Measurements from ENCODE around the gene SLC22A6. TPM values are rescaled to one million over a fixed set of nuclear protein-coding genes. Genes with fewer than 3 reads are reported as not detected.

The SLC22A6 gene
- total RNA-seq, 2 donors from 2014 or later = not detected

DNA sequence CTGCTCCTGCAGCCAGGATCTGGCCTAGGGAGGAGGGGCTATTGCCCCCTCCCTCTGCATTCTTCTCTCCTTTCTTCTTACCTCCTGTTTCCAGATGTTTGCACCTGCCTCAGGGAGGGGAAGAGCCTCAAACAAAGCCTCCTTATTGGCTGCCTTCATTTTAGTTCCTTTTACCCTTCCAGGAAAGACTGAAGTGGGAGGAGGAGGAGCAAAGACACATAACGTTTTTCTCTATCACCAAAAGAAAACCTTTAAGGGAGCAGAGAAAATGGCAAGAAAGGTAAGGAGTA lies 50.3 kb downstream of the SLC22A6 start:
- H3K9me3 ChIP-seq = no peaks in the 10 kb centered on the region
- TF ChIP-seq, protein P1, sequence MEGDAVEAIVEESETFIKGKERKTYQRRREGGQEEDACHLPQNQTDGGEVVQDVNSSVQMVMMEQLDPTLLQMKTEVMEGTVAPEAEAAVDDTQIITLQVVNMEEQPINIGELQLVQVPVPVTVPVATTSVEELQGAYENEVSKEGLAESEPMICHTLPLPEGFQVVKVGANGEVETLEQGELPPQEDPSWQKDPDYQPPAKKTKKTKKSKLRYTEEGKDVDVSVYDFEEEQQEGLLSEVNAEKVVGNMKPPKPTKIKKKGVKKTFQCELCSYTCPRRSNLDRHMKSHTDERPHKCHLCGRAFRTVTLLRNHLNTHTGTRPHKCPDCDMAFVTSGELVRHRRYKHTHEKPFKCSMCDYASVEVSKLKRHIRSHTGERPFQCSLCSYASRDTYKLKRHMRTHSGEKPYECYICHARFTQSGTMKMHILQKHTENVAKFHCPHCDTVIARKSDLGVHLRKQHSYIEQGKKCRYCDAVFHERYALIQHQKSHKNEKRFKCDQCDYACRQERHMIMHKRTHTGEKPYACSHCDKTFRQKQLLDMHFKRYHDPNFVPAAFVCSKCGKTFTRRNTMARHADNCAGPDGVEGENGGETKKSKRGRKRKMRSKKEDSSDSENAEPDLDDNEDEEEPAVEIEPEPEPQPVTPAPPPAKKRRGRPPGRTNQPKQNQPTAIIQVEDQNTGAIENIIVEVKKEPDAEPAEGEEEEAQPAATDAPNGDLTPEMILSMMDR (IDR thresholded peaks at IDR 0.05) = no peak
- TF ChIP-seq POLR2AphosphoS5 (IDR thresholded peaks at IDR 0.05) = no peak
- TF ChIP-seq POLR2A (IDR thresholded peaks at IDR 0.05) = no peak
- DNase-seq (ENCODE audit: low spot score) = no peak
- H3K27me3 ChIP-seq (replicated peaks; ENCODE audit: insufficient read depth) = no peaks in the 10 kb centered on the region
- no peaks in the 10 kb centered on the region for H3K36me3 ChIP-seq
- peaks cover 9% of the 10 kb centered on the region for H3K4me1 ChIP-seq (replicated peaks)
- WGBS = 32% methylated on average over 1 of the region's 1 CpG
- H3K27ac ChIP-seq = no peak overlapping the region
- intact Hi-C loops (cut with DNase I) = no loop called here
- no peak overlapping the region for H3K4me3 ChIP-seq

DNA sequence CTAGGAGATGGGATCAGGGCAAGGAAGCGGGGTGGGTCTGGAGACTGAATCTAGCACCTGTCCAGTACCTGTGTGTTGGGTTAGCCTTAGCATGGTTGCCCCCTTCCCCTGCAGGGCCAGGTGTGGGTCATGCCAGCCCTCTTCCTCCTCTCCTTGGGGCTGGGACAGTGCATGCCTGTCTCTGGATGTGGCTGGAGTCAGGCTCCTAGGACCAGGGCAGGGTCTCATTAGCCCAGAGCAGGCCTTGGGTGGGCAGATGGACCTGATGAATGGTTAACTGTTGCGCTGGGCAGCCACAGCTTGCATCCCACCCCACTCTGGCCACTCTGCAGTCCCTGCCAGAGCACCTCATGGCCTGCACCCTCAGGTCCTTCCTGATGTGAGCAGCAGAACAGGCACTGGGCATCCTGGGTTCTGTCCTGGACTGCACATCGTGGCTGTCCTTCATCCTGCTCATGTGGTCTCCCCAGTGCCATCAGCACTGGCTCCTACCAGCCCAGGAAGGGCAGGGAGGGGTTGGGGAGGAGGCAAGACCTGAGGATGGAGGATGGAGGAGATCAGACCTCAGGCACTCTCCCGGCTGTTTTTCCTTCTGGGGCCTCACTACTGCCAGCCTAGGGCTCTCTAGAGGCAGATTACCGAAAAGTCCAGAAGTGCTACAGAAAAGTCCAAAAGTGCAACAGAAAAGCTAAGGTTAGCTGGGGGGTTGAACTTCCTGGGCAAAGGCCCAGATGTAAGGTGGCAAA lies 50.8 kb downstream of the SLC22A6 start:
- Histone ChIP-seq H3K36me3 (no peaks in the 10 kb centered on the region), H3K9me3 (no peaks in the 10 kb centered on the region), H3K27ac (no peak overlapping the region), H3K27me3 (replicated peaks; ENCODE audit: insufficient read depth) (no peaks in the 10 kb centered on the region), H3K4me1 (replicated peaks) (peaks cover 9% of the 10 kb centered on the region), H3K4me3 (no peak overlapping the region)
- DNase-seq (ENCODE audit: low spot score) = no peak
- no peak for TF ChIP-seq POLR2AphosphoS5 (IDR thresholded peaks at IDR 0.05)
- TF ChIP-seq, protein P1 (IDR thresholded peaks at IDR 0.05) = no peak
- no peak for TF ChIP-seq POLR2A (IDR thresholded peaks at IDR 0.05)
- intact Hi-C loops (cut with DNase I) = no loop called here
- WGBS = 93% methylated on average over 4 of the region's 5 CpGs

DNA sequence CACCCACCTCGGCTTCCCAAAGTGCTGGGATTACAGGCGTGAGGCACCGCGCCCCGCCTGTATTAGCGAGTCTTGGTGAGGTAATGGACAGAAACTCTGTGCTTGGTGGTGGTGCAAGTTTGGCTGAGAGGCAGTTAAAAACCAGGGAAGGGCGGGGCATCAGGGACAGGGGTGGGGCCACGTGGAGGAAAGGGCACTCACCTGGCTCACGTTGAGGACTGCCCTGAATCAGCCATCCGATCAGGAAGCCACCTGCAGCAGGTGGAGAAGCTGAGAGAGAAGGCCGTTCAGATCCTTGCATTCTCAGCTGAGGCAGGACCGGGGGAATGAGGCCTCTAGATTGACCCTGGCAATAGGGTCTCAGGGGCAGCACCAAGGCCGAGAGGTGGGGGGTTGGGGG lies 51.5 kb downstream of the SLC22A6 start:
- no peaks in the 10 kb centered on the region for H3K9me3 ChIP-seq
- H3K27me3 ChIP-seq (replicated peaks; ENCODE audit: insufficient read depth) = no peaks in the 10 kb centered on the region
- H3K4me1 ChIP-seq (replicated peaks) = peaks cover 5% of the 10 kb centered on the region
- no peaks in the 10 kb centered on the region for H3K36me3 ChIP-seq
- TF ChIP-seq POLR2A (IDR thresholded peaks at IDR 0.05) (no peak), POLR2AphosphoS5 (IDR thresholded peaks at IDR 0.05) (no peak)
- TF ChIP-seq, protein P1 (IDR thresholded peaks at IDR 0.05) = no peak
- WGBS = 81% methylated on average over 13 of the region's 13 CpGs
- no peak for DNase-seq (ENCODE audit: low spot score)
- no peak overlapping the region for H3K4me3 ChIP-seq
- no peak overlapping the region for H3K27ac ChIP-seq
- intact Hi-C loops (cut with DNase I) = no loop called here

DNA sequence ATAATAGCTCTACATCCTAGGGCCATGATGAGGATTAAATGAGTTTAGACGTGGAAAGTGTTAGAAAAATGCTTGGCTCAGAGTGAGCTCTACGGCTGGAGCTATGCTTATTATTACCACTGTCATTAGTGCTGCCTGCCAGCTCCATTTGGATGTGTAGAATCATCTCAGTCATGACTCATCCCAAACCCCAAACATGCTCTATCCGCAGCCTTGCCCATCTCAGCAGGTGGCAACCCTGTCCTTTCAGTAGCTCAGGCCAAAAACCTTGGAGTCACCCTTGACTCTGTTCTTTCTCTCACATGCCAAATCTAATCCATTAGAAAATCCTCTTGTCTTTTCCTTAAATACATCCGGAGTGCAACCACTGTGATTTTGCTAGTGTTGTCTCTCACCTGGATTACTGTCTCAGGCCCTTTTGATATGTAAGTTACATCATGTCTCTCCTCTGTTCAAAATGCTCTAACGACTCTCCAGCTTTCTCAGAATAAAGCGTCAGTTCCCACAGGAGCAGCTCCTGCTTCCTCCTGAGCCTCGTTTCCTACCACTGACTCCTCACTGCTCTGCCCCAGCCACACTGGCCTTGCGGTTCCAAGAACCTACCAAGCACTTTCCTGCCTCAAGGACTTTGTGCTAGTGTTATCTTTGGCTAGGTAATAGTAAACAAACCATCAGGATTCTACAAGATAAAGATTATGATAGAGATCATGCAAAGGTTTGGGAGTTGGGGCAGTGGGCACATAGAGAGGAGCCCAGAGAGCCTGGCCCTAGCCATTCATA lies 53.1 kb downstream of the SLC22A6 start:
- no peaks in the 10 kb centered on the region for H3K9me3 ChIP-seq
- no peaks in the 10 kb centered on the region for H3K36me3 ChIP-seq
- DNase-seq (ENCODE audit: low spot score) = no peak
- 73% methylated on average over 8 of the region's 8 CpGs for WGBS
- intact Hi-C loops (cut with DNase I) = no loop called here
- no peaks in the 10 kb centered on the region for H3K27me3 ChIP-seq (replicated peaks; ENCODE audit: insufficient read depth)
- TF ChIP-seq, protein P1 (IDR thresholded peaks at IDR 0.05) = no peak
- TF ChIP-seq POLR2A (IDR thresholded peaks at IDR 0.05) (no peak), POLR2AphosphoS5 (IDR thresholded peaks at IDR 0.05) (no peak)
- peaks cover 3% of the 10 kb centered on the region for H3K4me1 ChIP-seq (replicated peaks)
- H3K27ac ChIP-seq = no peak overlapping the region
- H3K4me3 ChIP-seq = no peak overlapping the region

DNA sequence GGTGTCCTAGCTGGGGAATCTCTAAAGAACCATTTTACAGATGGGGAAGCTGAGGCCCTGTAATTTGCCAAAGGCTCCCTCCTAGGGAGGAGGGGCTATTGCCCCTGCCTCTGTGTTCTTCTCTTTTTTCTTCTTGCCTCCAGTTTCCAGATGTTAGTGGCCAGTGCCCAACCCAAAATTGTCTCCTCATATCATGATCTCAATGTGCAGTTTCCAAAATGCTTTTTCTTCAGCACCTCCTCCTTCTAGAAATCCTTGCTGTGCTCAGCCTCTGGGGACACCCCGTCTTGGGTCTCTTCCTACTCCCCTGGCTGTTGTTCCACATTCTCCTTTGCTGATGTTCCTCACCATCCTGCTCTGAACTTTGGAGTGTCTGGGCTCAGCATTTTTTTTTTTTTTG lies 54.1 kb downstream of the SLC22A6 start:
- TF ChIP-seq POLR2A (IDR thresholded peaks at IDR 0.05) (no peak), POLR2AphosphoS5 (IDR thresholded peaks at IDR 0.05) (no peak)
- TF ChIP-seq, protein P1 (IDR thresholded peaks at IDR 0.05) = no peak
- no peak overlapping the region for H3K27ac ChIP-seq
- 67% methylated on average over 1 of the region's 1 CpG for WGBS
- H3K4me1 ChIP-seq (replicated peaks) = no peaks in the 10 kb centered on the region
- no peak overlapping the region for H3K4me3 ChIP-seq
- H3K27me3 ChIP-seq (replicated peaks; ENCODE audit: insufficient read depth) = no peaks in the 10 kb centered on the region
- no peaks in the 10 kb centered on the region for H3K9me3 ChIP-seq
- no peak for DNase-seq (ENCODE audit: low spot score)
- no peaks in the 10 kb centered on the region for H3K36me3 ChIP-seq
- intact Hi-C loops (cut with DNase I) = no loop called here

Measured in prostate gland (tissue), 2 donors.